Measurements from ENCODE around the gene SLC26A9. TPM values are rescaled to one million over a fixed set of nuclear protein-coding genes. Genes with fewer than 3 reads are reported as not detected.

The SLC26A9 gene
- total and polyA plus RNA-seq, 2 of the 4 experiments (the other 2 are of a cell fraction) = not detected

DNA sequence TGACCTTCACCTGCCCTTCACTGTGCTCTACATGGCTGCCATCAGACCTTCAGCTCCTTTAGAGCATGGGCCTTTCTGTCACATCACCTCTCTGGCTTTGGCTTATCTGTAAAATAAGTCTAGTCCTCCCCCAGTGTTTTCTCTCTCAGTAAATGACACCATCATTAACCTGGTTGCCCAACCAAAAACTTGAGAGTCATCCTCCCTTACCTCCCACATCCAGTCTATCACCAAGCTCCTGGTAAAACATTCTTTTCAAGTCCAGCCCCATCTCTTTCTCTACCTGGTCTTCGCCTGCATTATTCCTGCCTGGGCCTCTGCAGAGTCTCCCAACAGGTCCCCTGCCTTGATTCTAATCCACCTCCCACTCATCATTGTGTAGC is 13.1 kb downstream of the SLC26A9 start:
- Histone ChIP-seq H3K27ac (ENCODE audit: insufficient read depth, low read length) (no peak overlapping the region), H4K8ac (ENCODE audit: low read depth in 2 of 2, low read length in 2 of 2) (no peak overlapping the region), H3K36me3 (ENCODE audit: control insufficient read depth, insufficient read depth, low read length) (no peaks in the 10 kb centered on the region), H4K5ac (ENCODE audit: low read depth, low read length) (no peak overlapping the region), H3K4me1 (ENCODE audit: control insufficient read depth, insufficient read depth, low read length) (peaks cover 5% of the 10 kb centered on the region), H3K4me3 (ENCODE audit: insufficient read depth, low read depth, low read length) (no peak overlapping the region), H2AK5ac (ENCODE audit: low read depth, low read length) (no peak overlapping the region), H4K91ac (ENCODE audit: insufficient read depth, low read depth, low read length) (no peak overlapping the region), H3K9me3 (ENCODE audit: control insufficient read depth, insufficient read depth, low read length) (no peaks in the 10 kb centered on the region), H3K4ac (ENCODE audit: low read depth, low read length) (no peak overlapping the region), H3K4me2 (ENCODE audit: low read depth, low read length) (no peak overlapping the region), H2BK15ac (ENCODE audit: low read depth, low read length) (no peak overlapping the region), H3K56ac (ENCODE audit: extremely low read depth, insufficient read depth, low read length) (no peak overlapping the region), H2BK20ac (ENCODE audit: low read depth, low read length) (no peak overlapping the region), H2BK120ac (ENCODE audit: low read depth, low read length) (no peak overlapping the region), H3K14ac (replicated peaks; ENCODE audit: low read depth, low read length) (no peak overlapping the region), H2AK9ac (replicated peaks; ENCODE audit: low read depth, low read length, poor library complexity) (no peak overlapping the region), H4K20me1 (ENCODE audit: insufficient read depth, low read length) (no peaks in the 10 kb centered on the region), H2BK5ac (ENCODE audit: low read depth, low read length, poor library complexity, severe bottlenecking) (no peak overlapping the region), H3K18ac (ENCODE audit: low read depth, low read length) (no peak overlapping the region), H3K9me1 (ENCODE audit: insufficient read depth, low read length) (peaks cover 3% of the 10 kb centered on the region; the same call in 1 of the 2 replicates), H3K27me3 (ENCODE audit: control insufficient read depth, insufficient read depth, low read length) (peaks cover 40% of the 10 kb centered on the region), H3K79me1 (ENCODE audit: low read depth in 1 of 2, low read length in 2 of 2) (no peaks in the 10 kb centered on the region), H3K9ac (ENCODE audit: low read depth, low read length) (no peak overlapping the region), H3K23ac (ENCODE audit: low read depth, low read length) (no peak overlapping the region), H2AFZ (replicated peaks; ENCODE audit: low read length, poor library complexity) (no peak overlapping the region)
- dilution Hi-C loops (cut with HindIII; ENCODE audit: low sequenced_read_pairs, unreplicated experiment) (no loop called here), in situ Hi-C loops (cut with MboI; ENCODE audit: low sequenced_read_pairs) (no loop called here), intact Hi-C loops (cut with micrococcal nuclease) (no loop called here)
- 100% methylated on average over 1 of the region's 1 CpG; no CpG with 5 or more reads in 1 of the 2 experiments for WGBS, 2 experiments (ENCODE audit: extremely low coverage in 2 of 2, insufficient read length in 1 of 2)
- no TSS peak for BruUV-seq (replicated peaks)
- ChIA-PET CTCF (interaction anchor here (1.6 kb wide), 1 partner anchor 47 kb away, joined by 6 read pairs; no protein-coding TSS in a partner anchor), POLR2A (ENCODE audit: unreplicated experiment) (no interaction called here)
- ATAC-seq (ENCODE audit: low read depth) (no peak), DNase-seq (no peak)
- no peak for TF ChIP-seq POLR2A (IDR thresholded peaks at IDR 0.05; ENCODE audit: low read depth, low read length)
- no peak for TF ChIP-seq BHLHE40 (IDR thresholded peaks at IDR 0.05; ENCODE audit: low read depth, low read length)
- TF ChIP-seq CHD1 (IDR thresholded peaks at IDR 0.05; ENCODE audit: low read depth, low read length) = no peak
- no peak for TF ChIP-seq SMC3 (IDR thresholded peaks at IDR 0.05; ENCODE audit: low read depth, low read length)
